ENCODE data around the gene HMGXB3.
"Not testable (repeated sequence)": the region's sequence is repeated elsewhere in the genome, so short reads cannot be mapped to it uniquely, and the experiment has no call there.

Gene HMGXB3

GRCh38 chr5:150021491-150022157 is 21.1 kb downstream of the HMGXB3 start:
- no peak for DNase-seq

GRCh38 chr5:150022158-150022531 is 21.6 kb downstream of the HMGXB3 start:
- no peak for DNase-seq

- DNase-seq = no peak
These were observed 22.1 kb downstream of the HMGXB3 start for GRCh38 chr5:150022681-150023080.

GRCh38 chr5:150023136-150023535 is 22.6 kb downstream of the HMGXB3 start:
- DNase-seq = no peak

GRCh38 chr5:150024346-150024984 is 23.9 kb downstream of the HMGXB3 start:
- DNase-seq = no peak

- DNase-seq = no peak
These were observed 26.2 kb downstream of the HMGXB3 start for GRCh38 chr5:150026682-150027172.

GRCh38 chr5:150028047-150028446 is 27.5 kb downstream of the HMGXB3 start:
- DNase-seq = not testable (repeated sequence)

DNA sequence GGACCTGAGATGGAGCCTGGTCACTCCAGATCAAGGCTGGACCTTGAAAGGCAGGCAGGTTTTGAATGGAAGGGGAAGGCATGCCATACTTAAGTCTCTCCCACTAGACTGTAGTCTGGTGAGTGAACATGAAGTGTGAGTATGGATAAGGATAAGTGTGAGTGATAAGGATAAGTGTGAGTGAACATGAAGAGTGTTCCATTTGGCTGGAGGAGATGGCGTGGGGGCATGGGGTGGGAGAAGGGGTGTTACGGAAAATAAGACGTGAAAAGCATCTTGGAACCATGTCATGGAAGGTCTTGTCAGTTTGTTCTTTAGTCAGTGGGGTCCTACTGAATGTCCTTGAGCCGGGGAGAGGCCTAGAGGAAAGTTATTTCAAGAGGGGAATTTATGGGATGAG is 32.8 kb downstream of the HMGXB3 start:
- DNase-seq = no peak

DNA sequence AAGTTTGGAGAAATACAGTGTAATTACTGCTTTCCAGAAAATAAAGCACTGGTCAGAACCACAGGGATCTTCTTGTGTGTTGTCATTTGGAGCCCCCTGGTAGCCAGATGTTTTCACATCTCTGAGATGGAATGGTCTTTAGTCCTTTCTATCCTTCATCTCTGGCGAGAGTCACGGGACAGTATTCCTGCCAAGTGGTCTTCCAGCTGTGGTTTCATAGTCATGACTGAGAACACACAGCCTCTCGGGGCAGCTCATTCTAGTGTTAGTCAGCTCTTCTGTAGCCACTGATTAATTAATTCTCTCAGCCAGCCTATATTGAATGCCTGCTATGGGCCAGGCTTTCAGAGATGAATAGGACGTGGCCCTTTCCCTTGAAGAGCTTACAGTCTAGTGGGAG is 34.1 kb downstream of the HMGXB3 start:
- no peak for DNase-seq

DNA sequence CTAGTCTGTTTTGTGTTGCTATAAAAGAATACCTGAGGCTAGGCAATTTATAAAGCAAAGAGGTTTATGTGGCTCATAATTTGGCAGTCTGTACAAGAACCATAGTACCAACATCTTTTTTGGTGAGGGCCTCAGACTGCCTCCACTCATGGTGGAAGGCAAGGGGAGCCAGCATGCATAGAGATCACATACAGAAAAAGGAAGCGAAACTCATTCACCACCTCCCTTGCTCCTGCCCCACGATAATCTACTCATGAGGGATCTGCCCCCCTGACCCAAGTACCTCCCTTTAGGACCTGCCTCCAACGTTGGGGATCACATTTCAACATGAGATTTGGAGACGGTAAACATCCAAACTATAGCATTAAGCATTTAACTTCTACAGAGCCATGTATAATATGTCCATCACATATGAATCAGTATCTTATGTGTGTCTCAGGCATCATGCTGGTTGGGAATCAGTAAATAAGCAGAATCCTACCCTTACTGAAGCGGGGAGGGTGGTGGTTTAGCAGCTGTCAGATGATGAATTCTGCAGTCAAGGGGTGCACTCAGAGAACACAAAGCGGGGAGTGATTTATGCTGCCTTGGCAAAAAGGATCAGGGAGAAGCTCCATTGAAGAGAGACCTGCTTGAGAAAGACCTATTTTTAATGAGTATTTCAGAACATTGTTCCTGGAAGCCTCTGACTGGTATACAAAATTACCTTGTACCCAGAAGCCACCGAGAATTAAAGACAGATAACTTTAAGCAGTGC is 34.8 kb downstream of the HMGXB3 start:
- DNase-seq = no peak

GRCh38 chr5:150036513-150036912 is 36.0 kb downstream of the HMGXB3 start:
- DNase-seq = peak; percentile 70

DNA sequence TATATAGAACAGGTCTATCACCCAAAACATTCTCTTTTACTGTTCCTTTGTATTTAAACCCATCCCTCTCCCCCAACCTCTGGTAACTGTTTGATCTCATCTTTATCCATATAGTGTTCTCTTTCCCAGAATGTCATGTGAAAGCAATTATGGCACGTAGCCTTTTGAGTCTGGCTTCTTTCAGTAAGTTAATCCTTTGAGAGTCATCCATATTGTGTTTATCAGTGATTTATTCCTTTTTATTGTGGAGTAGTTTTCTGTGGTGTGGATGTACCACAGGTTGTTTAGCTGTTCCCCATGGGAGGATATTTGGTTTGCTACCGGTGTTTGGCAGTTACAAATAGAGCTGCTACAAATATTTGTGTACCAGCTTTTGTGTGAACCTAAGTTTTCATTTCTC is 38.0 kb downstream of the HMGXB3 start:
- no peak for DNase-seq

DNA sequence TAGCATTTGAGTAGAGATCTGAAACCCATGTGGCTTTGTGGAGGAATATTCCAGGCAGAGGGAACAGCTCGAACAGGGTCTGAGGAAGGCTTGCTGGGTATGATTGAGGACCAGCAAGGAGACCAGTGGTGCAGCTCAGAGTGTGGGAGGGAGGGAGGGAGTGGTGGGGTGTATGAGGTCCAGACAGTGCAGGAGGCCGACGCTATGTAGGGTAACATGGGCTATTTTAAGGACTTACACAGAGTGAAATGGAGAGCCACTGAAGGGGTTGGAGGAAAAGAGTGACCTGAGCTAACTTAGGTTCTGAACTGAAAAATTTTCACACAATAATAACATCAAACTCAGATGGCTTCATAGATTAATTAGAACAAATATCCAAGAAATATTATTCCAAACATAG is 41.9 kb downstream of the HMGXB3 start:
- DNase-seq = no peak

DNA sequence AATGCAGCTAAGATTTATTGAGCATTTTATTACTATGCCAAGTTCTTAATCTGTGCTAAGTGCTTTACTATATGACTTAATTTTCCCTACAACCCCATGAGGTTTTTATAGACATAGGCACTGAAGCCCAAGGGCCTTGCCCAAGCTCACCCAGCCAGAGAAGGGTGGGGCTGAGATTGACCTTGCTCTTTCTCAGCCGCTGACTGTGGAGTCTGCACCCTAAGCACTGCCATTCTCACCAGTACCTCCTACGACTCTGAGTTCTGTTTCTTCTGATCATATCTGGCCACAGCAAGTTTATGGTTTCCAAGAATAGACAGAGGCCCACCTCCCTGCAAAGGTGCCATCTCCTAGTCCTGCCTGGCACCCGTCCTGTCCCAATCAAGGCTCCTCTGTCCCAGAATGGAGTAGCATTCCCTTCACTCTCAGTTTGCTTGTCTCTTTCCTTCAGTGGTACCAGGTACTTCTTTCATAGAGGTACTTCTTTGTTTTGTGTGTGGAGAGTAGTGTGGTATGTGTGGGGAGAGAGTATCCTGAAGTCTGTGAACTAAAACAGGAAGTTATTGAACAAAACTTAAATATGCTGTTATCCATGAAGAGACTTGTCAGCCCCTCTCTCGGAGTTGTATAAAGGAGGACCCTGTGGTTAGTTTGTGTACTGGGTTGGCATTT is 43.3 kb downstream of the HMGXB3 start:
- no peak for DNase-seq

- no peak for DNase-seq
These were observed 43.8 kb downstream of the HMGXB3 start for GRCh38 chr5:150044329-150044681.

- DNase-seq = no peak
These were observed 44.2 kb downstream of the HMGXB3 start for GRCh38 chr5:150044712-150045111.

DNA sequence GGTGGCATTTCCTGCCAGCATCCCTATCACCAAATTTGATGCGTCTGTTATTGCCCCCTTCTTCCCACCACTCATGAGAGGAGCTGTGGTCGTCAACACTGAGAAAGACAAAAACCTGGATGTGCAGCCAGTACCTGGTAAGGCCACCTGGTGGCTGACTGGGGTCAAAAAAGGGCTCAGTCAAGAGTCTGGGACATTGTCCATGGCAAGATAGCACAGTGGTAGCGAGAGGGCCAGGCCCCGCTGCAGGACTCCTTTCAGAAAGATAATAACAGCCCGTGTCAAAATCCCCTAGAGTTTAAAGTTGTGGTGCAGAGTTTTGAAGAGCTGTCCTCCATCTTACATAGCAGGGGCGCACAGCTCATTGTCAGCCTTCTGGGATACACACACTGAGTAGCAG is 45.0 kb downstream of the HMGXB3 start:
- no peak for DNase-seq

DNA sequence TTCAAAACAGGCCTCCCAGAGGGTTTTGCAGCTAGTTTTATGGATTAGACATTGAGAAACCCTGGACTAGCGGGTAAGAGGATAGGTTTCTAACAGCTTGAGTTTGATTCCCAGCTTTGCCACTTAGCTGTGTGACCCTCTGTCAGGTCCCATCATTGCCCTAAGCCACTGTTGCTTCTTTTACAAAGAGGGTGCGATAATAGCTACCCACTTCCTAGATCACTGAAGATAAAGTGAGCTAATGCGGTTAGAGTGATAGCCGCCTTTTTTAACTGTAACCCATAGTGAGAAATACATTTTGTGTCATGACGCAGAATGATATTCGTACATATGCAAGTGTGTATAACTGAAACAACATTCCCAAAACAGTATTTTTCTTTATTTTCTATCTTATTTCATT is 45.5 kb downstream of the HMGXB3 start:
- no peak for DNase-seq

DNA sequence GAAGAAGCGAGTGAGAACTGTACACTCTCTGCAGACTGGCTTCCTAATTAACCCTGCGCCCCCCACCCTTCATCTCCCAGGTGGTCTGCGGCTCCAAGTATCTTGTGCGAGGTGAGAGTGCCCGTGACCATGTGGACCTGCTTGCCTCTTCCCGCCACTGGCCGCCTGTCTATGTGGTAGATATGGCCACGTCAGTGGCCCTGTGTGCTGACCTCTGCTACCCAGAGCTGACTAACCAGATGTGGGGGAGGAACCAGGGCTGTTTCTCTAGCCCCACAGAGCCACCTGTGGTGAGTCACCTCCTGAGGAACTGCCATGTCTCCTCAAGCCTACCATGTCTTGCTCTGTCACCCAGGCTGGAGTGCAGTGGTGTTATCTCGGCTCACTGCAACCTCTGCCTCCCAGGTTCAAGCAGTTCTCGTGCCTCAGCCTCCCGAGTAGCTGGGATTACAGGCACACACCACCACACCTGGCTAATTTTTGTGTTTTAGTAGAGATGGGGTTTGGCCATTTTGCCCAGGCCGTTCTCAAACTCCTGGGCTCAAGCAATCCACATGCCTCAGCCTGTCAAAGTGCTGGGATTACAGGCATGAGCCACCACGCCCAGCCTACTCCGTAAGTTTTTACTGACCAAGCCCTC is 49.8 kb downstream of the HMGXB3 start:
- DNase-seq = not testable (repeated sequence)

DNA sequence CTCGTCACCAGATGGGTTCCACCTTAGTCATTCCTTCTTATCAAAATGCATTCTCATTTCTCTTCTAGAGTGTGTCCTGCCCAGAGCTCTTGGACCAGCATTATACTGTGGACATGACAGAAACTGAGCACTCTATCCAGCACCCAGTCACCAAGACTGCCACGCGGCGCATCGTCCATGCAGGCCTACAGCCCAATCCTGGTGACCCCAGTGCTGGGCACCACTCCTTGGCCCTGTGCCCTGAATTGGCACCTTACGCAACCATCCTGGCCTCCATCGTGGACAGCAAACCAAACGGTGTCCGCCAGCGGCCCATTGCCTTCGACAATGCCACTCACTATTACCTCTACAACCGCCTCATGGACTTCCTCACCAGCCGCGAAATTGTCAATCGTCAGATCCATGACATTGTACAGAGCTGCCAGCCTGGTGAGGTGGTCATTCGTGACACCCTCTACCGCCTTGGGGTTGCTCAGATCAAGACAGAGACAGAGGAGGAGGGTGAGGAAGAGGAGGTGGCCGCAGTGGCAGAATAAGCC is 51.2 kb downstream of the HMGXB3 start:
- DNase-seq = no peak

DNA sequence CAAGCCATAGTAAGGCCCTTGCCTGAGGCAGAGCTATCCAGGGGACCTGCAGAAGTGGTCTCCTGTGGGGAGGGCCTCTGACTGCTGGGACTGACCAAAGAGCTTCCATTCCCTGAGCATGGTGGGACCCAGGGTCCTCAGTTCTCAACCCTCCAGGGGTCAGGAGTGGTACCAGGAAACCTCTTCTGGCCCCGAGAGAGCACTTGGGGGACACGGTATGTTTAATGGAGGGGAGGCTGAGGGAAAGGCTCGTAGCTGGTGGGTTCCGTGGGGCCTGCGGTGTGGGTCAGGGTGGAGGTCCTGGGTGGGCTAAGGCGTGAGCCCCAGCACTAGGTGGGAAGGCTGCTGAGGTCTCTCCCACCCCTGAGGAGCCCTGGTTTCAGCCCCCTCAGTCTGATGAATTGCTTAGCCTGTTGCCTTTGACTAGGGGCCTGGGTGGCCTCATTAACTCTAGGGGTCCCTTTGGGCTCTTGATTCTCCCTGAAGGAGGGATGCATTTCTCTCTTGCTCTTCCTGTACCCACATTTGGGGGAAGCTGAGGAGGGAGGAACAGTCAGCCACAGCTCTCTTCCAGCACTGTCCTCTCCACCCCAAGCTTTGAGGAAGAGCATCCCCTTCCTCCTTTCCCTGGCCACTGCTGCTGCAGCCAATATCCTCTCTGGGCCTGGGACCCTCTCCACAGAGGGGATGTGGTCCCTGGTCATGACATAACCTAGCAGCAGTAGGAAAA is 51.9 kb downstream of the HMGXB3 start:
- no peak for DNase-seq

All from 8988T (cell line).